Endothelial cell of umbilical vein (primary cell): Measurements from ENCODE around the gene HMG20B.

Source experiments
- POLR2A ChIP-seq: IDR thresholded peaks from 2 replicates; pipeline ENCODE4 v1.6.1; 2012; ENCODE audit warnings: low read depth, mild to moderate bottlenecking, control low read depth, low read length
- TF ChIP-seq, protein P1 (sequence below), 2 donors: IDR thresholded peaks; 1 replicate in 1 of 2; 2 replicates in 1 of 2; pipeline ENCODE4 v1.5.1; 2011; ENCODE audit warnings: low read length in 2 of 2, mild to moderate bottlenecking in 2 of 2, moderate library complexity in 2 of 2, control low read depth in 1 of 2, inconsistent platforms in 1 of 2, low read depth in 1 of 2; ENCODE audit not compliant: insufficient read depth in 1 of 2; ENCODE audit errors: extremely low read depth in 1 of 2
- TF ChIP-seq, protein P2 (sequence below): IDR thresholded peaks from 2 replicates; pipeline ENCODE4 v1.6.1; 2011; ENCODE audit not compliant: insufficient read depth, insufficient read length

GRCh38 chr19:3586707-3587346 lies 14.1 kb downstream of the HMG20B start:
- TF ChIP-seq, protein P1, sequence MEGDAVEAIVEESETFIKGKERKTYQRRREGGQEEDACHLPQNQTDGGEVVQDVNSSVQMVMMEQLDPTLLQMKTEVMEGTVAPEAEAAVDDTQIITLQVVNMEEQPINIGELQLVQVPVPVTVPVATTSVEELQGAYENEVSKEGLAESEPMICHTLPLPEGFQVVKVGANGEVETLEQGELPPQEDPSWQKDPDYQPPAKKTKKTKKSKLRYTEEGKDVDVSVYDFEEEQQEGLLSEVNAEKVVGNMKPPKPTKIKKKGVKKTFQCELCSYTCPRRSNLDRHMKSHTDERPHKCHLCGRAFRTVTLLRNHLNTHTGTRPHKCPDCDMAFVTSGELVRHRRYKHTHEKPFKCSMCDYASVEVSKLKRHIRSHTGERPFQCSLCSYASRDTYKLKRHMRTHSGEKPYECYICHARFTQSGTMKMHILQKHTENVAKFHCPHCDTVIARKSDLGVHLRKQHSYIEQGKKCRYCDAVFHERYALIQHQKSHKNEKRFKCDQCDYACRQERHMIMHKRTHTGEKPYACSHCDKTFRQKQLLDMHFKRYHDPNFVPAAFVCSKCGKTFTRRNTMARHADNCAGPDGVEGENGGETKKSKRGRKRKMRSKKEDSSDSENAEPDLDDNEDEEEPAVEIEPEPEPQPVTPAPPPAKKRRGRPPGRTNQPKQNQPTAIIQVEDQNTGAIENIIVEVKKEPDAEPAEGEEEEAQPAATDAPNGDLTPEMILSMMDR (IDR thresholded peaks at IDR 0.05; ENCODE audit: extremely low read depth in 1 of 2, insufficient read depth in 1 of 2, low read depth in 1 of 2, low read length in 2 of 2), result no peak
- TF ChIP-seq, protein P2, sequence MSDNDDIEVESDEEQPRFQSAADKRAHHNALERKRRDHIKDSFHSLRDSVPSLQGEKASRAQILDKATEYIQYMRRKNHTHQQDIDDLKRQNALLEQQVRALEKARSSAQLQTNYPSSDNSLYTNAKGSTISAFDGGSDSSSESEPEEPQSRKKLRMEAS, result no peak
- TF ChIP-seq POLR2A, result no peak
